ENCODE measurements around the gene RNU4-1. TPM values are rescaled to one million over a fixed set of nuclear protein-coding genes. Genes with fewer than 3 reads are reported as not detected.

RNU4-1 gene
- polyA plus RNA-seq, 1 experiment = not detected

Small RNA genes lying within 50 kb of the gene (small RNA-seq; reads per million reads assigned to genes)
- gene RNU4-1 (ENCODE audit: insufficient read length, low read depth) (9.1 reads per million, percentile 69 among the genes with 10 or more reads in this experiment), gene RNU4-2 (ENCODE audit: insufficient read length, low read depth) (425 reads per million, percentile 93 among the genes with 10 or more reads in this experiment), gene RNU6-1088P (ENCODE audit: insufficient read length, low read depth) (not detected)

Other genes starting within 250 kb of the RNU4-1 start
- 52.9 and 64.9 TPM in 2 replicates for gene RAB35, start 176.5 kb downstream of the RNU4-1 start, polyA plus RNA-seq (2011; rRNA removed)
- gene GCN1, start 98.5 kb downstream of the RNU4-1 start, polyA plus RNA-seq (2011; rRNA removed) = 44.5 and 50.4 TPM in 2 replicates
- 4,854 and 5,695 TPM in 2 replicates for gene RPLP0, start 92.1 kb downstream of the RNU4-1 start, polyA plus RNA-seq (2011; rRNA removed)
- 35.0 and 48.1 TPM in 2 replicates for gene PXN, start 27.5 kb downstream of the RNU4-1 start, polyA plus RNA-seq (2011; rRNA removed)
- under 0.01 TPM in 2 replicates for gene RNU4-2, start 1.3 kb downstream of the RNU4-1 start, polyA plus RNA-seq (2011; rRNA removed)
- 1.4 and 1.9 TPM in 2 replicates for gene SIRT4, start 9.1 kb upstream of the RNU4-1 start, polyA plus RNA-seq (2011; rRNA removed)
- 0.20 and 0.41 TPM in 2 replicates for gene PLA2G1B, start 34.5 kb upstream of the RNU4-1 start, polyA plus RNA-seq (2011; rRNA removed)
- gene MSI1, start 75.9 kb upstream of the RNU4-1 start, polyA plus RNA-seq (2011; rRNA removed) = not detected in 2 replicates
- gene COX6A1, start 144.9 kb upstream of the RNU4-1 start, polyA plus RNA-seq (2011; rRNA removed) = 414 and 536 TPM in 2 replicates
- 56.2 and 70.7 TPM in 2 replicates for gene TRIAP1, start 153.1 kb upstream of the RNU4-1 start, polyA plus RNA-seq (2011; rRNA removed)
- gene GATC, start 153.2 kb upstream of the RNU4-1 start, polyA plus RNA-seq (2011; rRNA removed) = 20.6 and 25.9 TPM in 2 replicates
- gene SRSF9, start 176.5 kb upstream of the RNU4-1 start, polyA plus RNA-seq (2011; rRNA removed) = 127 and 154 TPM in 2 replicates
- 649 and 720 TPM in 2 replicates for gene DYNLL1, start 202.9 kb upstream of the RNU4-1 start, polyA plus RNA-seq (2011; rRNA removed)
- gene COQ5, start 235.9 kb upstream of the RNU4-1 start, polyA plus RNA-seq (2011; rRNA removed) = 36.2 and 47.1 TPM in 2 replicates
- 101 and 105 TPM in 2 replicates for gene RNF10, start 241.1 kb upstream of the RNU4-1 start, polyA plus RNA-seq (2011; rRNA removed)